GM20431 (cell line): ENCODE measurements around the gene SLC30A10.
"Not testable (repeated sequence)": the region's sequence is repeated elsewhere in the genome, so short reads cannot be mapped to it uniquely, and the experiment has no call there.

Source experiments
- in situ Hi-C: fragments of 300-500 bp; cut with MseI, MboI; formaldehyde crosslinking; loops from one replicate; pipeline ENCODE4 v1.15.0; 2020; ENCODE audit warnings: low sequenced_read_pairs; ENCODE audit not compliant: unreplicated experiment

Gene SLC30A10

DNA sequence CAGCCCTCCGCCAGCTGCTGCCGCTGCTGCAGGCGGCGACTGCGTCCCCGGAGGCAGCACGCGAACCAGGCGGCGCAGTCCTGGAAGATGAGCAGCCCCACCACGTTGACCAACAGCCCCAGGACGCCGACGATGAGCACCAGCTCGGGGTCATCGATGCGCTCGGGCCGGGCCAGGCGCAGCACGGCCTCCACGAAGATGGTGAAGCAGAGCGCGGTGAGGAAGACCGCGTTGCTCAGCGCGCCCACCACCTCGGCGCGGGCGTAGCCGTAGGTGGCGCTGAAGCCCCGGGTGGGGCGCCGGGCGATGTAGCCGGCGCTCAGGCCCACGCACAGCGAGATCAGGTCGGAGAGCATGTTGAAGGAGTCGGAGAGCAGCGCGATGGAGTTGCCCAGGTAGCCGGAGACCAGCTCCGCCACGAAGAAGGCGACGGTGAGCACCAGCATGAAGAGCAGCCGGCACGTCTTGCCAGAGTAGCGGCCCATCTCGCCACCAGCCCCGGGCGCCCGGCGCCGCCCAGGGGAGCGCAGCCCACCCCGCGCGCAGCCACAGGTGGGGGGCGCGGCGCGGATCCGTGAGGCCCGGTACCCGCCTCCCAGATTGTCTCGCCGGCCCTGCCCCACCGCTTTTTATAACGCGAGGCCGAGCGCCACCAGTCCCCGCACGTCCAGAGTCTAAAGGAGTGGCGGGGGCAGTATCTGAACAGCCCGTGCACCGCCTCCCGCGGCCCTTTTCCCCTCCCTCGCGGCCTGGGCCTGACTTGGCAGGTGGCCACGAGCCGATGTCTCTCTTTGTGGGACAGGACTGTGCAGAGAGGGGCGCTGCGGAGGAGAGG, at the start of gene SLC30A10:
TSS of gene SLC30A10 (minus strand) at position 602 of the 835 bp plus-strand sequence. CDS start at position 485, 117 bp downstream.
- in situ Hi-C loops = no loop called here

DNA sequence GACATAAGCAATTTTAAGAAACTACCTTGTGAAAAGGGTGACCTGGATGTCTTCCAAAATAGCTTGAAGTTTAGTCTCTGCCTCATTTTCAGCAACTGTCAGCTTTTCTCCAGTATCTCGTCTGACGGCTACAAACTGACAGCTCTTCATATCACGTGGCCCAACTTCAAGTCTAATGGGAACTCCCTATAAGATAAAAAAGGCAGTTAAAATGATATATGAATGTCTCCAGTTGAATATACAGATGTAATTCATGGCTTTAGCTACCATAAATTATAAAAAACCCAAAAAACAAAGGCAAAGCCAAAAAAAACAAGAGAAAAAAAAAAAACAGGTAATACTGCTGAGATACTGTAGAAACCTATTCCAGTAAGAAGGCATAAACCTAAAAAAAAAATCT, 44.9 kb upstream of the SLC30A10 start:
- in situ Hi-C loops = no loop called here

DNA sequence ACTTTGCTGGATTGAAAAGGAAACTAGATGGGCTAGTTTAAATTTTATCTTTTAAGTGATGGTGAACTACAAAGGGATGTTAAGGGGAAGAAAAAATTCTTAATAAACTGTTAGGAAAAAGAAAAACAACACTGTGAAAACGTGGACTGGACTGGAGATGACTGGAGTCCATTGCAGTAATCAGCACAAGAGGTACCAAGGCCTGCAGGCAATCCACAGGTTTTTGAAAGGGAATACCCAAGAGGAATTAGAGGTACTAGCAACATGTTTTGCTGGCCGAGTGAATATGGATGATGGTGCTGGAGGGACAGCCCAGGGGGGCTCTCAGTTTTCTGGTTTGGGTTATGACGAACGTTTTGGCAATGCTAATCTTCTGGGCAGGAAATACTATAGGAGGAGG, 39.0 kb upstream of the SLC30A10 start:
- in situ Hi-C loops = no loop called here

DNA sequence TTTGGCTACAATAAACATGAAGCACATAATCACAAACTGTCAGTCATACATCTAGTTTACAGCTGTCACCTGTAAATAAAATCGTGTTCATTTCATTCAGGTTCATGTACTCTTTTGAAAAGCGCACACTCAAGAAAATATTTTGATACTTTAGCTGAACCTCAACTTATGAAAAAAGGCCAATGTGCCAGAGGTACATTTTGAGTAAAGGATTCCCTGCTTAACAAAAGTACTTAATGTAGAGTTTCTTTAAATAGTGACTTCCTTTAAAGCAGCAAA, 37.7 kb upstream of the SLC30A10 start:
- in situ Hi-C loops = no loop called here

DNA sequence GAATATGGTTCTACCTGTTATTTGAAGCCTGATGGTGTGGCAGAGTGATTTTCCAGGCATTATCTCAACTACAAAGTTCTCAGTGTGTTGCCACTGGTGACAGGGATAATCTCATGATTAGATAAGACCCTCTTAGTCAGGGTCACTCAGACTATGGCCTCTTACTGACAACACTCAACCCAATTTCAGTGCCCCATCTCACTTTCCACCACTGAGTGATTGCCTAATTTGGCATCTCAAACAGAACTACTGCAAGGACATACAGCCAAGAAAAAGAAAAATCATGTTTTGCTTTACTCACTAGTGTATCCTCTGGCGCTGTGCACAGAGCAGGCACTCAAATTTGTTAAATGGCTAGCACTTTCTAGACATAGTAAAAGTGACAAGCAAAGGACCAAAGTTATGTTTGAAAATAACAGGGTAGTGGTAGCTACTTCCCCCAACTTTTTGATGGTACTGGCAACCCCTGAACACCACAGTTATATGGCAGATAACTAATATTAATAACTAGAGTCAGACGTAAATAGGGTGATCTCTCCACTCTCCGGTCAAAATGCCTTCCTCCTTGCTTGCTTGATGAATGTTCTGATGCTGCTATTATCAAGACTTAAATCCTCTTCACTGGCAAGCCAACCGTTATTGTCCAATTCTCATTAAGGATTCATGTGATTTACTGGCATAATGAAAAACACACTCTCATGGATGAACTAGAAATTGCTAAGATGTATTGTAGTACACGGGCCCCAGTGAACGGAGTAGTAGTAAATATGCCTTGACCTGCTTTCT, 37.1 kb upstream of the SLC30A10 start:
- in situ Hi-C loops = no loop called here

DNA sequence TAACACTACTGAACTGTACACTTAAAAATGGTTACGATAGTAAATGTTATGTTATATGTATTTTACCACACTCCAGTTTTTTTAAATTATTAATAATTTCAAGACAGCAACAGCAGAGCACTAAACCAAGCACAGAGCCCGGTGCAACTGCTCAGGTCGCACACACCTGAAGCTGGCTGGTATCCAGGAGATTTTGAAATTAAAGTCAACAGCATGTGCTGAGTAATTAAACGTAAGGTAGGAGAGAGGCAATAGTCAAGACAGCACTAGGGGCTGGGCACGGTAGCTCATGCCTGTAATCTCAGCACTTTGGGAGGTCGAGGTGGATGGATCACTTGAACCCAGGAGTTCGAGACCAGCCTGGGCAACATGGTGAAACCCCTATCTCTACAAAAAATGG, 35.1 kb upstream of the SLC30A10 start:
- in situ Hi-C loops = no loop called here

DNA sequence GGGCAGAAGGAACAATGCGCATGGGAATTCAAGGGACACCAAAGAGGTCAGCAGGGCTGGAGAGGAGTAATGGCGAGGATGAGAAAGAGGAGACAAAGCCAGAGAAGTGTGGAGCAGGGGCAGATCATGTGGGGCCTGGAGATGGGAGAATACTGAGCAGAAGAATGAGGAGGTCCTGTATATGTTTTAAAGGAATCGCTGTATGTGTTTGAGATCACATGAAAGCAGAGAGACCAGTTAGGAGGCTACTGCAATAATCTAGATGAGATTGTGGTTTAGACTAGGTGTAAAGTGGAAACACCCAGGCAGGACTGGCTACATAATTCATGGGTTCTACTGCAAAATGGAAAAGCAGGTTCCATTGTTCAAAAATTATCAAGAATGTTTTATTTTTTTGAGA, 33.3 kb upstream of the SLC30A10 start:
- in situ Hi-C loops = no loop called here

DNA sequence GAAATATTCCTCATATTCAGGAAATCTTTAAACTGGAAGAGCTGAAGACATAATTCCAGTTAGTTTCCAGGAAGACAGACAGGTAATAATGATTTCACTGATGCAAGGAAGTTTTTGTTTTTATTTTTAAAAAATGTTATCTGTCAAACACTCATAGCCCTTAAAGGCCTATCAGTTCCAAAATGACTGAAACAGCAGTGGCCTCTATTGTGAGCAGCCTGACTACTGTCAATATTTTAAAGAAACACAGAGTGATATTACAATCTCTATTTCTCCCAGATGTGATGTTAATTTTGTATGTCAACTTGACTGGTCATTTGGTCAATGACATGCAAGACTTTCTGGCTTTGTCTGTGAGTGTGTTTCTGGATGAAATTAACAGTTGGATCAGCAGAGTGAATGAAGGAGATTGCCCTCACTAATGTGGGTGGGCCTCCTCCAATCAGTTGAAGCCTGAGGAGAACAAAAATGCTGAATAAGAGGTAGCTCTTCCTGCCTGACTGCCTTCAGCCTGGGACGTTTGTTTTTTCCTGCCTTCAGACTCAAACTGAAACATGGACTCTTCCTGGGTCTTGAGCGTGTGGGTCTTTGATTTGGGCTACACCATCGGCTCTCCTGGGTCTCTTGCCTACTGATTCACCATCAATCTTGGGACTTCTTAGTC, 31.3 kb upstream of the SLC30A10 start:
- in situ Hi-C loops = no loop called here

DNA sequence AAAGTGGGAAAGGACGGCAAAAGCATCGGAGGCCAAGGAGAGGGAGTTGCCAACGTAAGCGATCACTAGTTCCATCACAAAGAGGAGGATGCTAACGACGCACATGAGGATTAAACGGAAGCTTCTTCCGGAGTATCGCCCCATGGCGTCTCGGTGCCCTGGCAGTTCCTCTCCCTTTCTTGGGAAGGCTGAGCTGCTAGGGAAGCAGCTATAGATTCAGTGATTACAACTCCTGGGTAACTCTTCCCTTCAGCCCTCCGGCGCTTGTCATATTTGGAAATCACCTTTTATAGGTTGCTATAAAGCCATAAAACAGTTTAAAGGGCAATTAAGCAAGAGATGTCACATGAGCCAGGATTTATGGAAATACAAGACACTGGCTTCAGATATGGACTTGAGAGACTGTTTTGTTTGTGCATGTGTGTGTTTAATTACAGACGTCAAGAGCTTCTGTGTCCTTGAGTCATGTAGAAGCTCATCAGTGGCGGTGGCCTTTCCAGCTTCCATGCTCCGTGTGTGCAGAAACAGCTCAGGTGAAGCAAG, 30.6 kb upstream of the SLC30A10 start:
- in situ Hi-C loops = no loop called here

DNA sequence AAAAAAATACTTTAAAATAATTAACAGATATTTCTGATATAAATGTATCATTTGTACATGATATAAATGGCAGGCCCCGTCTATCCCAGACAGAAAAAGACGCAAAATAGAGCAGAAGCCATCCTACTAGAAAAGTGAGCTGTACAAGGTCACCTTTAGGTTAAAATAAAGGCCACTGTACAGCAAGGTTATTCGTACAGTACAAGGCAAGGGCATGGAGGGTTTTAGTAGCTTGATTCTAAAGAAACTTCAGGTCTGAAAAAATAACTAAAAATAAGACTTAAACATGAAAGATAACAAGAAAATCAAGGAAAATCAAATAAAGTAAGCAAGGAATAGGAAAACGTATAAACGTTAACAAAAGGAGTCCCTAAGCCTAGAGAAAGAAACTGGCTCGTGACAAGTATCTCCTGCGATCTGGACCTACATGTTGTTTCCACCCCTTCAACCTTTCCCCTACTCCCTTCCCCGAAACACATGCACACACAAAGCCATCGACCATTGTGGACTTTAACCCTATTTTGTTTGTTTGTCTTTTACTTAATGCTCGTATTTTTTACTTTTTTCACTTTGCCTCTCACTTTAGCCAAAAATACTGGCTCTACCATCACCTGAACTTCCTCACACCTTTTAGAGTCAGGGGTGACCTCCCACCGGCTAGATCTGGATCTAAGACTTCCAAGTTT, 26.5 kb upstream of the SLC30A10 start:
- in situ Hi-C loops = no loop called here

DNA sequence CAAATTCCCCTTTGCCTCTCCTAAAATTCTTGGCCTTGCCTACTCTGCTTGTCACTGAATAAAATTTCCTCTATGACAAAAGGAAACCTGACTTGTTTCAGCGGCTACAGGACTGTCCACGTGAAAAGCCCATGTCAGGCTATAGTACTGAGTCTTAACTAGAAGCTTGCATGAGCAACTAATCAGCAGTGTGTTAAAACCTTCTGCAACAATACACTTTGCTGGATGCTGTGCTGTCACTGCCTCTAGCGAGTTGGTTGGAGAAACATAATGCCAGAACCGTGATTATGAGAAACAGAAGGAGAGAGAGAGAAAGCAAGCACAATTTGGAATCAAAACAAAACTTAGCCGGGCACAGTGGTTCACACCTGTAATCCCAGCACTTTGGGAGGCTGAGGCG, 25.7 kb upstream of the SLC30A10 start:
- in situ Hi-C loops = no loop called here

DNA sequence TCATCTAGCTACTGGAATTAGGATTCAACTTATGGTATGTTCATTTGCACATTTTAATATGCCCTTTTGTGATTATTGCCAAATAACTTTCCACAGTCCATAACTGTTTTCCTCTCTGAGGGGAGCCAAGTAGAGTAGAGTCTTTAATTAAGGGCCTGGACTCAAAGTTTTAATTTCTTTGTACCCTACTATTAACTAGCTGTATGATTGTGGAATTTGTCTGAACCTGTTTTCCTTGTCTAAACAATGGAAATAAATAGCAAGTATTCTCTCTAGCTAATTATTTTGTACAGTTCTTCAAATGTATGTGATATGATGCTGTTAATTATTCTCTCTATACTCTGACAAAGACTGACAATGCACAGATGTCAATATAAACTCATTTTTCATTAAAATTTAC, 24.0 kb upstream of the SLC30A10 start:
- in situ Hi-C loops = no loop called here

DNA sequence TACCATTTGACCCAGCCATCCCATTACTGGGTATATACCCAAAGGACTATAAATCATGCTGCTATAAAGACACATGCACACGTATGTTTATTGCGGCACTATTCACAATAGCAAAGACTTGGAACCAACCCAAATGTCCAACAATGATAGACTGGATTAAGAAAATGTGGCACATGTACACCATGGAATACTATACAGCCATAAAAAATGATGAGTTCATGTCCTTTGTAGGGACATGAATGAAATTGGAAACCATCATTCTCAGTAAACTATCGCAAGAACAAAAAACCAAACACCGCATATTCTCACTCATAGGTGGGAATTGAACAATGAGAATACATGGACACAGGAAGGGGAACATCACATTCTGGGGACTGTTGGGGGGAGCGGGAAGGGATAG, 20.9 kb upstream of the SLC30A10 start:
- in situ Hi-C loops = not testable (repeated sequence)

DNA sequence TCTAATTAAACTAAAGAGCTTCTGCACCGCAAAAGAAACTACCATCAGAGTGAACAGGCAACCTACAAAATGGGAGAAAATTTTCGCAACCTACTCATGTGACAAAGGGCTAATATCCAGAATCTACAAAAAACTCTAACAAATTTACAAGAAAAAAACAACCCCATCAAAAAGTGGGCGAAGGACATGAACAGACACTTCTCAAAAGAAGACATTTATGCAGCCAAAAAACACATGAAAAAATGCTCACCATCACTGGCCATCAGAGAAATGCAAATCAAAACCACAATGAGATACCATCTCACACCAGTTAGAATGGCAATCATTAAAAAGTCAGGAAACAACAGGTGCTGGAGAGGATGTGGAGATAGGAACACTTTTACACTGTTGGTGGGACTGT, 20.4 kb upstream of the SLC30A10 start:
- in situ Hi-C loops = not testable (repeated sequence)

DNA sequence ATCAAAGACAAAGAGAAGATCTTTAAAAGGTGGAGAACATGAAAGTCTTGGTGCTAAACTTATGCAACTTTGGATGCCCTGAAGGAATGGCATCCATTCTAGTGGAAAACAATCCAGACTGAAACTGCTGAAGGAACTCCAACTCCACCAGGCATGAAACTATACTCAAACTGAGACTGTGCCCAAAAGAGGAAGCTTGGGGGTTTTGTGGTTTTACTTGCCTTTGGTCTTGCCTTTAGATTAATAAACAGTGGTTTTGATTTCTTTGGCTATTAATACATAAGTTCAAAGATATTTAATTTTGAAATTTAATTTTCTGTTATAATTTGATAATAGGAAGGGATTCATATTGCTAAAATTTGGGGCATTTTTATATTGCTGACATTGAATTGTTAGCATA, 17.4 kb upstream of the SLC30A10 start:
- in situ Hi-C loops = no loop called here

DNA sequence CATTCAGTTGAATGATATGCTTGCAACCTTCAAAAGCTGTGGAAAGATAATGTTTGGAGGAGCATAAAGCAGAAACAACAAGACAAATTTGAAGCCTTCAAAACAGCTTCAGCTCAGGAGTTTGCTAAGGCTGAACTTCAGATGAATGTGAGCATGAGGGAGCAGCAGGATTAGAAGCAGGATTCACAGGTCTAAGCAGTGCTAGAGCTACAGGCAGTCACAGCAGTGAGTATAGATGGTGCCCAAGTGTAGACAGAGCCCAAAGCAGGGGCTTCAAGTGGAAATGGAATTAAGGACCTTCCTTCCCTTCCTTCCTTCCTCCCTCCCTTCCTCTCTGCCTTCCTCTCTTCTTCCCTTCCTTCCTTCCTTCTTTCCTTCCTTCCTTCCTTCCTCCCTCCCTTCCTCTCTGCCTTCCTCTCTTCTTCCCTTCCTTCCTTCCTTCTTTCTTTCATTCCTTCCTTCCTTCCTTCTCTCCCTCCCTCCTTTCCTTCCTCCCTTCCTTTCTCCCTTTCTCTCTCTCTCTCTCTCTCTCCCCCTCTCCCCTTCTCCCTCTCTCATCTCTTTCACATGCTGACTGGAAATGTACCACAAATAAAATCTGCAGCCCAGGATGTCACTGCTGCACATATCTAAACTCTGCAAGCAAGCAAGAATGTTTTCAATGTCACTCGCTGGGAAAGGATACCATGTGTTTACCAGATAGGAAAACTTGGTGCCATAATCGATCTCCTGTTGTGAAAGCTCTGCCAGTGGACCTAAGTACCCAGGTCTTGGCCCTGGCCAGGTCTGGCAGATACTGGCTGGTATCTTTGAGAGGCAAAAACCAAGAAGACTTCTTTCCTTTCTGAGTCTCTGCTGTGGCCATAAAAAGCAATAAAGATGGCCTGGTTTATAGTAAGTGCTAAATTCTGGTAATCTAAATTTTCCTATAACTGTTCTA, 13.1 kb upstream of the SLC30A10 start:
- in situ Hi-C loops = no loop called here

DNA sequence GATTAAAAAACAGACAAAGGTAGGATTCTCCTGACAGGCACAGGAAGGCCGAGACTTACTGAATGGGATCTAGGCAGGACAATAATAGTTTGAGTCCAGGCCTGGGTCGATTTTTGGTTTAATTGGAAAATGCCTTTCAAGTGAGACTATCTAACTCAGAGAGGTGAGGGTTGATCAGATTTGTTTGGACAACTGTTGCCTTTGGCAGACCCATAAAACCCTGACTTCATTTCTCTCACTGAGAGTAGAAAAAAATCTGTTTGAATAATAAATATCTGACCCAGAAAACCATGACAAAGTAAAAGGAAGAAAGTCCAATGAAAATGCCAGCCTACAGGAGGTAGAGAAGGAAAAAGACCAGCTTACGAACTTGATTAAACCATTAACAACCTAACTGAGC, 12.3 kb upstream of the SLC30A10 start:
- in situ Hi-C loops = no loop called here

DNA sequence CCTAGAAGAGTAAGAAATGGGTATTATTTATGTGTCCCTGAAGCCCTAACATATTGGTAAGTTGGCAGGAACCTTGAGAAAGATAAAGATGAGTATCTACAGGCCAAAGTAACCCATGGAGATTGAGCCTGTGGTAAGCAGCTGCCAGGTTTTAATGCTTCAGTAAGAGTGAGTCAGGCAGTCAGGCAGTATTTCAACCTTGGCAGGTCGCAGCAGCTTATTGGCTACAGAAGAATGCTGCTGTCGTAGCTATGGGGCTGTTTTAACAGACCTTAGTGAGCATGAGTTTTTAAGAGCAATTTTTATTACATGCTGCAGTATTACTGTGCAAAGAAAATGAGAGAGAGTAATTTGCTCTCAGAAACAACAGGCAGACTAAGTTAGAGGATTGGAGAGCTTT, 10.3 kb upstream of the SLC30A10 start:
- in situ Hi-C loops = no loop called here

DNA sequence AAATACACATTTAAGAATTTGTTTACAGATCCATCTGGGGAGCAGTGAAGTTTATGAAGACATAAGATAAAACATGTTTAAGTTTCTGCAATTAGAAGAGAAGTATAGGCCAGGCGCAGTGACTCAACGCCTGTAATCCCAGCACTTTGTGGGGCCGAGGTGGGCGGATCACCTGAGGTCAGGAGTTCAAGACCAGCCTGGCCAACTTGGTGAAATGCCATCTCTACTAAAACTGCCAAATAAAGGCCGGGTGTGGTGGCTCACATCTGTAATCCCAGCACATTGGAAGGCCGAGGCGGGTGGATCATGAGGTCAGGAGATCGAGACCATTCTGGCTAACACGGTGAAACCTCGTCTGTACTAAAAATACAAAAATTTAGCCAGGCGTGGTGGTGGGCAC, 5.4 kb upstream of the SLC30A10 start:
- in situ Hi-C loops = not testable (repeated sequence)
